Dedifferentiated amniotic fluid mesenchymal stem cell (primary cell): ENCODE data around the gene SLC16A11.
"Not testable (repeated sequence)": the region's sequence is repeated elsewhere in the genome, so short reads cannot be mapped to it uniquely, and the experiment has no call there.

Experiments
- DNase-seq: peaks from one replicate; pipeline ENCODE4 v3.0.0-alpha.2; 2016; ENCODE audit errors: extremely low spot score

Gene SLC16A11

DNA sequence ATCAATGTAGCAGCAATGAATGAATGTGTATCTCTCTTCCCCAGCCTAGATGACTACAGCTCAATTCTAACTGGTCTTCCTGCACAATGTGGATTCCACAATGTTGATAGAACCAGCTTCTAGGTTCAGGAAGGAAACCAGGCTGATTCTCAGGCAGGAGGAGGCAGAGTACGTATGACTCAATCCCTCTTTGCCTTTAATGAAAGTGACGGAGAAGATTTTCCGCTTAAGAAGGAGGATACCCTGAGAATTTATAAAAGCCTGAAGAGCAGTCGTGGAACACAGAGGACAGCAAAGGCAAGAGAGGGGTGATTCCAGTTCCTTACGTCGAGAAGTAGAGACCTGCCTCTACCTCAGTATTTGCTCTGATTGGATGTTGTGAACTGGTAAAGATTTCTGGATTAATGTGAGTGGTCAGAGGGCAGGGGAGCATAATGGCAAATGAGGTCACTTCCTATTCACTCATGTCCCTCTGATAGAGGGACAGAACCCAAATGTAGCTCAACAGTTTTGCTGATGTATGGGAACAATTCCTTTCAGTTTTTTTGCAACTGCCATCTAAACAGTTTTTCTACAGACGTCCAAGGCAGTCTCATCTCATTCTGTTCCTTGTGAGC, 15.0 kb upstream of the SLC16A11 start:
- no peak for DNase-seq

GRCh38 chr17:7056386-7056785, 12.5 kb upstream of the SLC16A11 start:
- no peak for DNase-seq

DNA sequence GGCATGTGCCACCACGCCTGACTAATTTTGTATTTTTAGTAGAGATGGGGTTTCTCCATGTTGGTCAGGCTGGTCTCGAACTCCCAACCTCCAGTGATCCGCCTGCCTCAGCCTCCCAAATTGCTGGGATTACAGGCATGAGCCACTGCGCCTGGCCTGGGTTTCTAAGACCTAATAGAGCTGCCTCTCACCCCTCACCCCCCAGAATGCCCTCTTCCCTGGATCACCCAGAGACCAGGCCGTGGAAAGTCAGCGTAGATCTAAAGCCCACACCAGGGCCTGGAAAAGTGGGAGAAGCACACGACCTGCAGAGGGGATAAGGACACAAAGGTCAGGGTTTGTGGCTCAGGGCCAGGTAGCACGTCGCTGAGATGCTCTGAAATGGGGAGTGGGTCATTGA, 6.7 kb upstream of the SLC16A11 start:
- not testable (repeated sequence) for DNase-seq

- DNase-seq, result no peak
Measured at GRCh38 chr17:7048968-7049367, 5.1 kb upstream of the SLC16A11 start.

DNA sequence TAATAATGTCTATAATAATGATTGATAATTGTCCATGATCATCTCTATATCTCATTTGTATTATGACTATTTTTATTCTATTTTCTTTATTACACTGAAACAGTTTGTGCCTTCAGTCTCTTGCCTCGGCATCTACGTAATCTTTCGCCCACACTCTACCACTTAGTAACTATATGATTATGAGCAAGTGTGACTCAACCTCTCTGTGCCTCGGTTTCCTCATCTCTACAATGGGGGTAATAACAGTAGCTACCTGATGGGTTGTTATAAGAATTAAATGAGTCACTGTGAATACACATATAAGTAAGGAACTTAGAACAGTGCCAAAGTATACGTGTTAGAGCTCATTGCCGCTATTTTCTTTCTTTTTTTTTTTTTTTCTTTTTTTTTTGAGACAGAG, 3.7 kb upstream of the SLC16A11 start:
- DNase-seq, result no peak

GRCh38 chr17:7046725-7047397, 3.0 kb upstream of the SLC16A11 start:
- DNase-seq, result not testable (repeated sequence)

DNA sequence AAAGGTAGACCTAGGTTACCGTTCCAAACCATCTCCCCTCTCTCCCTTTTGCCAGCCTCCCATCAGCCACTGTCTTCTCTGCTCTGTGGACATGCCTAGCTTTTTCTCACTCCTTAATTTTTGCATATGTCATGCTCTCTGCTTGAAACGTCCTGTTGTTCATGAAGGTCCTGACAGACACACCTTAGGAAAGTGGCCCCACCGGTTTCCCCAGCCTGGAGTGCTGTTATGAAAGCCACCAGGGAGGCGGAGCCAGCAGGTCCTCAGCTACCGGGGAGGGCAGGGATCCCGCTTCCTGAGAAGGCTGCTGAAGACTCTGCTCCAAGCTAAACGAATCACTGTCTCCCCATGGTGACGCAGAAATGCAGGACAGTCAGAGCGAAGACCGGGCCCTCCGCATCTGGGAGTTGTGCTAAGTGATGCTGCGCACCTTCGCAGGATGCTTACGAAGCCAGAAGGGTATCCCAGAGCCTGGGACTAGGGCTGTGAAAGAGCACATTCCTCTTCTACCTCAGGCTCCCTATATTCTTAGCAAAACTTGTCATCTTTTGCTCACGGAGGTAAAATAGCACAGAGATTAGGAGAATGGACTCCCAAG, 2.3 kb upstream of the SLC16A11 start:
- DNase-seq, result no peak

GRCh38 chr17:7045492-7046126, 1.7 kb upstream of the SLC16A11 start:
- DNase-seq, result peak; percentile 87

DNA sequence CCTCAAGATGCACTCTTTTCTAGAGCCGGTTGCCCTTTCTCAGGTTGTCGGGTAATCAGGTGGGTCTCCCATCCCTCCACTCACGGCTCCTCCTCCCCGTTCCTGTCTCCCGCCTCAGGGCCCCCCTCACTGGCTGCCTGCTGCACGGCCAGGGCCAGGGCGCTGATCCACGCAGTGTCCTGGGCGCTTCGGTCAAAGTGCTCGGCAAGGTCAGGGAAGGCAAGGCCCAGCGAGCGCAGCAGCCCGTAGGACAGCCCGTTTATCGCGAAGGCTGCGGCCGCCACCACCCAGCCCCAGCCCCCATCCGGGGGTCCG, 753 bp downstream of the SLC16A11 start:
- no peak for DNase-seq

DNA sequence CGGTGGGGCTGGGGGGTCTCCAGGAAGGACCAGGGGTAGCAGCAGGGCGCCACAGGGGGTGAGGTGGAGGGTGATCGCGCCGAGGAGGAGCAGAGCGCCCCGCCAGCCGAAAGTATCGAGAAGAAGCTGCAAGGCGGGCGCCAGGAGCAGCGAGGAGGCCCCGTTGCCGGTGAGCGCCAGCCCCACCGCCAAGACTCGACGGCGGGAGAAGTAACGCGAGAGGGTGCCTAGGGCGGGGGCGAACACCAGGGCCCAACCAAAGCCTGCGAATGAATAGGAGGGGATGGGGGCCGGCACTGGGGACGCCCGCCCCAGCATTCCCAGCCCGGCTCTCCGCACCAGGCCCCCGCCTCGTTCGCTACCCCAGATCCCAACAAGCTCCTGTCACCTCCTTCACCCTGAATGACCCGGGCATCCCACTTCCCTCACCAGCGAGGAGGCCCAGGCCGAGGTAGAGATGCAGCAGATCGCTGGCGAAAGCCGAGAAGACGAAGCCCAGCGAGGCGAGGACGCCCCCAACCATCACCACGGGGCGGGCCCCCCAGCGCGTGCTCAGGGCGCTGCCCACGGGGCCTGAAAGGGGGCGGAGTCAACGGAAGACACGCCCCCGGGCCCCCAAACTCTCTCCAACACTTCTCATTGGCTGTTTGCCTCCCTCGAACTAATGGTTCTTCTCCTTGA, 1.3 kb downstream of the SLC16A11 start:
- no peak for DNase-seq

GRCh38 chr17:7041607-7042500, 2.0 kb downstream of the SLC16A11 start:
- DNase-seq, result no peak

GRCh38 chr17:7039832-7040231, 4.1 kb downstream of the SLC16A11 start:
- DNase-seq, result no peak

DNA sequence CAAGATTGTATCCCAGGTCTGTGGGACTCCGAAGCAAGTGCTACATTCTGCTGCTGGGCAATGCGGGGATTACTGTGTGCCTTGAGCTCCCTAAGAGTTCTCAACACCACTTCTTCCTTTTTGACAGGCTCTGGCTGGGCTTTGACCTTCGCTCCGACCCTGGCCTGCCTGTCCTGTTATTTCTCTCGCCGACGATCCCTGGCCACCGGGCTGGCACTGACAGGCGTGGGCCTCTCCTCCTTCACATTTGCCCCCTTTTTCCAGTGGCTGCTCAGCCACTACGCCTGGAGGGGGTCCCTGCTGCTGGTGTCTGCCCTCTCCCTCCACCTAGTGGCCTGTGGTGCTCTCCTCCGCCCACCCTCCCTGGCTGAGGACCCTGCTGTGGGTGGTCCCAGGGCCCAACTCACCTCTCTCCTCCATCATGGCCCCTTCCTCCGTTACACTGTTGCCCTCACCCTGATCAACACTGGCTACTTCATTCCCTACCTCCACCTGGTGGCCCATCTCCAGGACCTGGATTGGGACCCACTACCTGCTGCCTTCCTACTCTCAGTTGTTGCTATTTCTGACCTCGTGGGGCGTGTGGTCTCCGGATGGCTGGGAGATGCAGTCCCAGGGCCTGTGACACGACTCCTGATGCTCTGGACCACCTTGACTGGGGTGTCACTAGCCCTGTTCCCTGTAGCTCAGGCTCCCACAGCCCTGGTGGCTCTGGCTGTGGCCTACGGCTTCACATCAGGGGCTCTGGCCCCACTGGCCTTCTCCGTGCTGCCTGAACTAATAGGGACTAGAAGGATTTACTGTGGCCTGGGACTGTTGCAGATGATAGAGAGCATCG, 5.6 kb downstream of the SLC16A11 start:
- DNase-seq, result no peak

GRCh38 chr17:7035591-7036368, 8.1 kb downstream of the SLC16A11 start, which contains the start of gene SLC16A13:
SLC16A13 (plus strand) TSS chr17:7036015; CDS start chr17:7036383, 368 bp downstream.
- DNase-seq, result peak; percentile 81

GRCh38 chr17:7034955-7035590, 8.8 kb downstream of the SLC16A11 start:
- no peak for DNase-seq

GRCh38 chr17:7029659-7030058, 14.2 kb downstream of the SLC16A11 start:
- DNase-seq, result no peak

- DNase-seq, result no peak
Measured at GRCh38 chr17:7029096-7029495, 14.8 kb downstream of the SLC16A11 start.

DNA sequence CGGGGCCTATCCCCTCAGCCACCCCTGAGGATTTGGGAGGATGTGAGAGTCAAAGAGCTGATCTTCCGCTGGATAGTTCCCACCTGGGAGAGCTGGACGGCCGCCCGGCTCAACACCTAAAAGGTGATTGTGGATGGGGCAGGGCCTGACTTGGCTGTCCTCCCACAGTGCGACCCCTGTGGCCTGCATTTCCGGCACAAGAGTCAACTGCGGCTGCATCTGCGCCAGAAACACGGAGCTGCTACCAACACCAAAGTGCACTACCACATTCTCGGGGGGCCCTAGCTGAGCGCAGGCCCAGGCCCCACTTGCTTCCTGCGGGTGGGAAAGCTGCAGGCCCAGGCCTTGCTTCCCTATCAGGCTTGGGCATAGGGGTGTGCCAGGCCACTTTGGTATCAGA, 16.6 kb downstream of the SLC16A11 start:
- no peak for DNase-seq

- DNase-seq, result no peak
Measured at GRCh38 chr17:7026471-7027115, 17.3 kb downstream of the SLC16A11 start.
